HG03342 (cell line): Measurements from ENCODE around the gene EIF4EBP3.
"Not testable (repeated sequence)": the region's sequence is repeated elsewhere in the genome, so short reads cannot be mapped to it uniquely, and the experiment has no call there.

Source experiments
- ATAC-seq: cut with Tn5 transposase; IDR thresholded peaks from one replicate; pipeline ENCODE4 v1.9.1; 2021; ENCODE audit warnings: mild to moderate bottlenecking, moderate library complexity; ENCODE audit not compliant: unreplicated experiment

Gene EIF4EBP3

GRCh38 chr5:140575309-140575708 is 27.8 kb downstream of the EIF4EBP3 start:
- ATAC-seq, result no peak

- no peak for ATAC-seq
Observed at GRCh38 chr5:140576776-140577201, 29.3 kb downstream of the EIF4EBP3 start.

GRCh38 chr5:140579188-140579747 is 31.8 kb downstream of the EIF4EBP3 start:
- ATAC-seq, result not testable (repeated sequence)

- no peak for ATAC-seq
Observed at GRCh38 chr5:140587495-140587894, 40.0 kb downstream of the EIF4EBP3 start.

- no peak for ATAC-seq
Observed at GRCh38 chr5:140588311-140589070, 41.0 kb downstream of the EIF4EBP3 start.

GRCh38 chr5:140590861-140591260 is 43.4 kb downstream of the EIF4EBP3 start:
- no peak for ATAC-seq

GRCh38 chr5:140591747-140592372 is 44.4 kb downstream of the EIF4EBP3 start:
- no peak for ATAC-seq

GRCh38 chr5:140593070-140593469 is 45.6 kb downstream of the EIF4EBP3 start:
- not testable (repeated sequence) for ATAC-seq

- no peak for ATAC-seq
Observed at GRCh38 chr5:140594169-140594568, 46.7 kb downstream of the EIF4EBP3 start.

GRCh38 chr5:140595538-140596300 is 48.3 kb downstream of the EIF4EBP3 start:
- ATAC-seq, result no peak

- ATAC-seq, result no peak
Observed at GRCh38 chr5:140596321-140596741, 48.9 kb downstream of the EIF4EBP3 start.

GRCh38 chr5:140598836-140599235 is 51.4 kb downstream of the EIF4EBP3 start:
- ATAC-seq, result no peak
